HepG2 (cell line): Measurements from ENCODE around the gene NREP. TPM values are rescaled to one million over a fixed set of nuclear protein-coding genes. Genes with fewer than 3 reads are reported as not detected.

ENCODE experiments used
- ATAD3A ChIP-seq: sonication (generic); formaldehyde crosslinking; IDR thresholded peaks from 2 replicates; pipeline ENCODE4 v1.4.0; 2020; ENCODE audit warnings: missing genetic modification reagents
- ATF2 ChIP-seq: sonication (generic); formaldehyde crosslinking; IDR thresholded peaks from 2 replicates; pipeline ENCODE4 v1.4.0; 2020; ENCODE audit warnings: missing genetic modification reagents
- EP300 ChIP-seq, 3 experiments: sonication (generic) in 1 of 3; formaldehyde crosslinking in 1 of 3; IDR thresholded peaks; 2 replicates each; pipeline versions ENCODE4 v1.5.1 to v1.6.1; 2011 to 2020; ENCODE audit warnings: low read depth in 2 of 3, low read length in 2 of 3, borderline replicate concordance in 1 of 3, improper control_type of control experiment in 1 of 3, mild to moderate bottlenecking in 1 of 3, missing genetic modification reagents in 1 of 3, moderate library complexity in 1 of 3
- FOXO1 ChIP-seq: sonication (generic); formaldehyde crosslinking; IDR thresholded peaks from 2 replicates; pipeline ENCODE4 v1.4.0; 2020; ENCODE audit warnings: missing genetic modification reagents
- HDAC1 ChIP-seq: sonication (generic); formaldehyde crosslinking; IDR thresholded peaks from 2 replicates; pipeline ENCODE4 v1.5.1; 2020; ENCODE audit warnings: mild to moderate bottlenecking, missing genetic modification reagents
- HMG20B ChIP-seq: conservative IDR thresholded peaks from 2 replicates; pipeline ENCODE4 v1.6.1; 2016; ENCODE audit warnings: missing genetic modification reagents, missing compliant biosample characterization
- LRRFIP1 ChIP-seq: sonication (generic); formaldehyde crosslinking; conservative IDR thresholded peaks from 2 replicates; pipeline ENCODE4 v1.4.0; 2020; ENCODE audit warnings: missing genetic modification reagents
- MYC ChIP-seq: sonication (generic); formaldehyde crosslinking; IDR thresholded peaks from 2 replicates; pipeline ENCODE4 v1.9.0; 2021; ENCODE audit warnings: missing genetic modification reagents, borderline replicate concordance
- NR2C2 ChIP-seq: sonication (generic); formaldehyde crosslinking; IDR thresholded peaks from 2 replicates; pipeline ENCODE4 v1.4.0; 2020; ENCODE audit warnings: missing genetic modification reagents, mild to moderate bottlenecking, moderate library complexity, borderline replicate concordance
- PAWR ChIP-seq: sonication (generic); formaldehyde crosslinking; IDR thresholded peaks from 2 replicates; pipeline ENCODE4 v1.4.0; 2020; ENCODE audit warnings: missing genetic modification reagents, mild to moderate bottlenecking, borderline replicate concordance
- TEAD3 ChIP-seq: optimal IDR thresholded peaks from 2 replicates; pipeline ENCODE3; 2016; ENCODE audit warnings: borderline replicate concordance
- THYN1 ChIP-seq: sonication (generic); formaldehyde crosslinking; IDR thresholded peaks from 2 replicates; pipeline ENCODE4 v1.8.1; 2023; ENCODE audit warnings: low read depth, mild to moderate bottlenecking, moderate library complexity, missing genetic modification reagents, borderline replicate concordance
- ZNF431 ChIP-seq: sonication (generic); formaldehyde crosslinking; IDR thresholded peaks from 2 replicates; pipeline ENCODE4 v1.9.0; 2022; ENCODE audit warnings: missing genetic modification reagents, low read depth, mild to moderate bottlenecking, borderline replicate concordance
- ZNF512B ChIP-seq: sonication (generic); formaldehyde crosslinking; IDR thresholded peaks from 2 replicates; pipeline ENCODE4 v1.5.1; 2020; ENCODE audit warnings: missing genetic modification reagents, mild to moderate bottlenecking, borderline replicate concordance
- ZNF792 ChIP-seq: IDR thresholded peaks from 2 replicates; pipeline ENCODE4 v1.6.1; 2016
- ZSCAN20 ChIP-seq: sonication (generic); formaldehyde crosslinking; IDR thresholded peaks from 2 replicates; pipeline ENCODE4 v1.4.0; 2020; ENCODE audit warnings: missing genetic modification reagents, mild to moderate bottlenecking, borderline replicate concordance
- polyA plus RNA-seq, 8 experiments: library from polyadenylated mRNA; depleted of rRNA in 3 of 8; stranded (reverse) in 7 of 8; unstranded in 1 of 8; fragments of >200 nt; fragmentation: Illumina TruSeq in 4 of 8; extraction: Trizol in 4 of 8; gene quantifications; 2 replicates each; pipeline versions ENCODE4 v1.2.1 to v1.2.3, GENCODE V29; 2011 to 2016; ENCODE audit warnings: low read depth in 4 of 8, missing spikeins in 1 of 8, mixed read lengths in 1 of 8; ENCODE audit not compliant: insufficient read depth in 1 of 8
- total RNA-seq, 5 experiments: library from RNA; depleted of rRNA; stranded (reverse); fragments of >200 nt; fragmentation: Illumina TruSeq; extraction: Trizol; gene quantifications; 2 replicates each; pipeline ENCODE4 v1.2.3, GENCODE V29; 2016; ENCODE audit warnings: low read depth in 1 of 5
- TF ChIP-seq, protein P1 (sequence below): IDR thresholded peaks from 2 replicates; pipeline ENCODE4 v1.6.1; 2016; ENCODE audit warnings: control low read depth
- TF ChIP-seq, protein P2 (sequence below): IDR thresholded peaks from 2 replicates; pipeline ENCODE4 v1.6.1; 2016; ENCODE audit warnings: low read depth, control low read depth

Gene NREP
- total and polyA plus RNA-seq, 2 of the 13 experiments (the other 11 are each of a cell fraction or from before 2014, with no cell fraction given): 40.5 to 102 TPM

DNA sequence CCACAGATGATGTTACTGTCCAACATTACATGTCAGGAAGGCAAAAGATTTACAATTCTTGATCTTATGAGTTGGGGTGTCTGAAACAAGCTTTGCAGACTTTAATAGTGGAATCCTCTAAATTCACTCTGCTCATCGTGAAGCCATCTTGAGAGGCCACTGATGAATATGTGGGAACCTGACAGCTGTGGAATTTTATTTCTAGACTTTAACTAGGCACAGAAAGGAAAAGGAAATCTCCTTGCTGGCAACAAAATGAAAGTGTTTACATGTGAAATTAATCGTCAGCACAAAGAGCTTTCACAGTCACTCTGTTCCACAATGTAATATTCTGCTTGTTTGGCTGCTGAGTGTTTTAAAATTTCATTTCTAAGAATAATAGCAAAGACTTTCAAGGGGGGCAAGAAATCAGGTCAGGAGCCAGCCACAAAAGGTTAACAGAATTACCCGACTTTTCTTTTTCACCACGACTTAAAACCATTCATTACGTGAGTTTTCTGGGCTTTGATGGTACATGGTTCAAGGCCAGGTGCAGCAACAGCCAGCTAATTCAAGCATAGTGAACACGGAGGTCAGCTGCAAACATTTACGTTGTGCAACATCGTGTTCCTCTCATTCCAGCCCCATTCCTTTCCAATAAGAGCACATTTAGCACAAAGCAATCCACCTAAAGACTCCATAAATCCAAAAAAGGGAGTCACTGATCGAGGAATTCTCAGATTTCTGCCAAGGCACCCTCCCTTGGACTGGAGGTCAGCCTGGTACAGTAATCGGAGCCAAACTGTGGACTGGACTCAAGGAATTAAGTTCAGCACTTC, 14.6 kb downstream of the NREP start (continued):
- TF ChIP-seq ZSCAN20 (no peak), HMG20B (CRISPR knock-in tag) (peak; percentile 90), HDAC1 (peak; percentile 85), TEAD3 (CRISPR knock-in tag) (peak; percentile 99), MYC (CRISPR knock-in tag) (peak; percentile 44; the same call in 1 of the 2 replicates), FOXO1 (CRISPR knock-in tag) (peak; percentile 97), THYN1 (CRISPR knock-in tag) (no peak), LRRFIP1 (CRISPR knock-in tag) (no peak), ATF2 (CRISPR knock-in tag) (peak; percentile 93), PAWR (no peak), ZNF792 (CRISPR knock-in tag) (0 out of 2 replicates have a peak, but pooled peaks have one; percentile 21), EP300 (IDR thresholded peaks at IDR 0.05; ENCODE audit: low read depth in 2 of 2, low read length in 2 of 2) (peak; percentile 93), EP300 (CRISPR knock-in tag; IDR thresholded peaks at IDR 0.05; ENCODE audit: borderline replicate concordance) (peak; percentile 93), ATAD3A (no peak), NR2C2 (CRISPR knock-in tag) (peak; percentile 80), ZNF512B (peak; percentile 71; the same call in 1 of the 2 replicates), ZNF431 (peak; percentile 64; the same call in 1 of the 2 replicates)
- TF ChIP-seq, protein P1, sequence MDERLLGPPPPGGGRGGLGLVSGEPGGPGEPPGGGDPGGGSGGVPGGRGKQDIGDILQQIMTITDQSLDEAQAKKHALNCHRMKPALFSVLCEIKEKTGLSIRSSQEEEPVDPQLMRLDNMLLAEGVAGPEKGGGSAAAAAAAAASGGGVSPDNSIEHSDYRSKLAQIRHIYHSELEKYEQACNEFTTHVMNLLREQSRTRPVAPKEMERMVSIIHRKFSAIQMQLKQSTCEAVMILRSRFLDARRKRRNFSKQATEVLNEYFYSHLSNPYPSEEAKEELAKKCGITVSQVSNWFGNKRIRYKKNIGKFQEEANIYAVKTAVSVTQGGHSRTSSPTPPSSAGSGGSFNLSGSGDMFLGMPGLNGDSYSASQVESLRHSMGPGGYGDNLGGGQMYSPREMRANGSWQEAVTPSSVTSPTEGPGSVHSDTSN (CRISPR knock-in tag): no peak
- TF ChIP-seq, protein P2, sequence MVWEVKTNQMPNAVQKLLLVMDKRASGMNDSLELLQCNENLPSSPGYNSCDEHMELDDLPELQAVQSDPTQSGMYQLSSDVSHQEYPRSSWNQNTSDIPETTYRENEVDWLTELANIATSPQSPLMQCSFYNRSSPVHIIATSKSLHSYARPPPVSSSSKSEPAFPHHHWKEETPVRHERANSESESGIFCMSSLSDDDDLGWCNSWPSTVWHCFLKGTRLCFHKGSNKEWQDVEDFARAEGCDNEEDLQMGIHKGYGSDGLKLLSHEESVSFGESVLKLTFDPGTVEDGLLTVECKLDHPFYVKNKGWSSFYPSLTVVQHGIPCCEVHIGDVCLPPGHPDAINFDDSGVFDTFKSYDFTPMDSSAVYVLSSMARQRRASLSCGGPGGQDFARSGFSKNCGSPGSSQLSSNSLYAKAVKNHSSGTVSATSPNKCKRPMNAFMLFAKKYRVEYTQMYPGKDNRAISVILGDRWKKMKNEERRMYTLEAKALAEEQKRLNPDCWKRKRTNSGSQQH: peak; percentile 89; the same call in 1 of the 2 replicates
